K562 (cell line): ENCODE measurements around the gene ANAPC16. TPM values are rescaled to one million over a fixed set of nuclear protein-coding genes. Genes with fewer than 3 reads are reported as not detected.

Experiments
- ARID1B ChIP-seq: fragments of 450-650 bp; IDR thresholded peaks from 2 replicates; pipeline ENCODE4 v1.6.1; 2016; ENCODE audit warnings: antibody characterized with exemption, mild to moderate bottlenecking, inconsistent platforms
- ATF6 ChIP-seq: sonication (generic); formaldehyde crosslinking; IDR thresholded peaks from 2 replicates; pipeline ENCODE4 v1.4.0; 2020; ENCODE audit warnings: mild to moderate bottlenecking, missing genetic modification reagents
- C11orf30 ChIP-seq: fragments of 450-650 bp; IDR thresholded peaks from 2 replicates; pipeline ENCODE4 v1.6.1; 2016; ENCODE audit warnings: low read depth, mild to moderate bottlenecking
- DIDO1 ChIP-seq: fragments of 450-650 bp; IDR thresholded peaks from 2 replicates; pipeline ENCODE4 v1.6.1; 2016; ENCODE audit warnings: low read depth, missing biosample characterization, missing genetic modification characterization
- ETV1 ChIP-seq: fragments of 450-650 bp; conservative IDR thresholded peaks from 2 replicates; pipeline ENCODE4 v1.6.1; 2016; ENCODE audit warnings: missing genetic modification characterization, control low read depth, low read depth, missing compliant biosample characterization
- FOXM1 ChIP-seq, 2 experiments: fragments of 450-650 bp in 1 of 2; sonication (generic) in 1 of 2; formaldehyde crosslinking in 1 of 2; IDR thresholded peaks; 2 replicates each; pipeline versions ENCODE4 v1.6.1 to v1.9.0; 2017 to 2022; ENCODE audit warnings: low read depth in 2 of 2, mild to moderate bottlenecking in 2 of 2, missing genetic modification reagents in 1 of 2, moderate library complexity in 1 of 2
- FOXP1 ChIP-seq: sonication (generic); formaldehyde crosslinking; IDR thresholded peaks from 2 replicates; pipeline ENCODE4 v1.8.0; 2022; ENCODE audit warnings: mild to moderate bottlenecking, missing genetic modification reagents
- FUS ChIP-seq: fragments of 200-400 bp; formaldehyde crosslinking; optimal IDR thresholded peaks from 2 replicates; pipeline ENCODE3; 2017; ENCODE audit warnings: low read depth, low read length
- HLTF ChIP-seq: fragments of 450-650 bp; IDR thresholded peaks from 2 replicates; pipeline ENCODE4 v1.6.1; 2016
- MCM7 ChIP-seq, 2 experiments: fragments of 450-650 bp; IDR thresholded peaks; 2 replicates each; pipeline ENCODE4 v1.6.1; 2016 to 2018
- MLX ChIP-seq, 2 experiments: fragments of 450-650 bp in 1 of 2; sonication (generic) in 1 of 2; formaldehyde crosslinking; conservative IDR thresholded peaks; 2 replicates each; pipeline versions ENCODE4 v1.4.0 to v1.8.1; 2020 to 2022; ENCODE audit warnings: mild to moderate bottlenecking in 1 of 2, missing genetic modification reagents in 1 of 2
- MTA2 ChIP-seq: fragments of 450-650 bp; IDR thresholded peaks from 2 replicates; pipeline ENCODE4 v1.6.1; 2016; ENCODE audit warnings: low read depth
- POLR2AphosphoS5 ChIP-seq: IDR thresholded peaks from 2 replicates; pipeline ENCODE4 v1.6.1; 2011; ENCODE audit warnings: mild to moderate bottlenecking, low read depth, low read length, moderate library complexity; ENCODE audit not compliant: control insufficient read depth, insufficient read depth
- PYGO2 ChIP-seq: fragments of 450-650 bp; IDR thresholded peaks from 2 replicates; pipeline ENCODE4 v1.6.1; 2016; ENCODE audit warnings: mild to moderate bottlenecking, missing genetic modification characterization, moderate library complexity, missing compliant biosample characterization
- RFX5 ChIP-seq: IDR thresholded peaks from 2 replicates; pipeline ENCODE4 v1.6.1; 2011; ENCODE audit warnings: low read depth, mild to moderate bottlenecking, improper control_type of control experiment, low read length
- RUNX1 ChIP-seq: sonication (generic); IDR thresholded peaks from 2 replicates; pipeline ENCODE4 v1.6.1; 2016; ENCODE audit warnings: antibody characterized with exemption, low read depth
- ZNF12 ChIP-seq: sonication (generic); formaldehyde crosslinking; IDR thresholded peaks from 2 replicates; pipeline ENCODE4 v1.4.0; 2020; ENCODE audit warnings: mild to moderate bottlenecking, missing genetic modification reagents
- ZNF133 ChIP-seq: fragments of 250-450 bp; sonication (Bioruptor Pico); IDR thresholded peaks from 2 replicates; pipeline ENCODE4 v1.4.0; 2020; ENCODE audit warnings: mild to moderate bottlenecking
- ZNF274 ChIP-seq: IDR thresholded peaks from 2 replicates; pipeline ENCODE4 v1.6.1; 2011; ENCODE audit warnings: low read depth, mild to moderate bottlenecking, low read length, moderate library complexity, borderline replicate concordance
- ZNF696 ChIP-seq: fragments of 250-450 bp; sonication (Bioruptor Pico); conservative IDR thresholded peaks from 2 replicates; pipeline ENCODE4 v1.4.0; 2020; ENCODE audit warnings: mild to moderate bottlenecking, moderate library complexity
- polyA plus RNA-seq, 8 experiments: library from polyadenylated mRNA; depleted of rRNA in 4 of 8; stranded (reverse) in 5 of 8; unstranded in 3 of 8; fragments of >200 nt; fragmentation: Nextera tagmentation in 2 of 8; fragmentation: Illumina TruSeq in 1 of 8; extraction: Ambion mirVana in 2 of 8; extraction: Trizol in 1 of 8; gene quantifications; 2 replicates each; pipeline versions ENCODE4 v1.2.1 to v1.2.3, GENCODE V29; 2011 to 2014; ENCODE audit warnings: inconsistent platforms in 1 of 8, missing spikeins in 1 of 8
- total RNA-seq, 7 experiments: library from RNA; depleted of rRNA in 6 of 7; stranded (reverse); fragments of >200 nt in 6 of 7; fragmentation: Illumina TruSeq in 2 of 7; extraction: Trizol in 2 of 7; gene quantifications; 2 replicates each; pipeline versions ENCODE4 v1.2.1 to v1.2.3, GENCODE V29; 2011 to 2021; ENCODE audit warnings: low replicate concordance in 1 of 7
- TF ChIP-seq, protein P1 (sequence below): fragments of 250-450 bp; sonication (Bioruptor Pico); IDR thresholded peaks from 2 replicates; pipeline ENCODE4 v1.9.0; 2021; ENCODE audit warnings: mild to moderate bottlenecking, inconsistent platforms
- TF ChIP-seq, protein P2 (sequence below): sonication (generic); formaldehyde crosslinking; IDR thresholded peaks from 2 replicates; pipeline ENCODE4 v1.8.1; 2023; ENCODE audit warnings: mild to moderate bottlenecking, missing genetic modification reagents

Gene ANAPC16
- total and polyA plus RNA-seq, 9 of the 15 experiments (the other 6 are each of a cell fraction or from before 2014, with no cell fraction given), result 42.6 to 208 (median 108) TPM

DNA sequence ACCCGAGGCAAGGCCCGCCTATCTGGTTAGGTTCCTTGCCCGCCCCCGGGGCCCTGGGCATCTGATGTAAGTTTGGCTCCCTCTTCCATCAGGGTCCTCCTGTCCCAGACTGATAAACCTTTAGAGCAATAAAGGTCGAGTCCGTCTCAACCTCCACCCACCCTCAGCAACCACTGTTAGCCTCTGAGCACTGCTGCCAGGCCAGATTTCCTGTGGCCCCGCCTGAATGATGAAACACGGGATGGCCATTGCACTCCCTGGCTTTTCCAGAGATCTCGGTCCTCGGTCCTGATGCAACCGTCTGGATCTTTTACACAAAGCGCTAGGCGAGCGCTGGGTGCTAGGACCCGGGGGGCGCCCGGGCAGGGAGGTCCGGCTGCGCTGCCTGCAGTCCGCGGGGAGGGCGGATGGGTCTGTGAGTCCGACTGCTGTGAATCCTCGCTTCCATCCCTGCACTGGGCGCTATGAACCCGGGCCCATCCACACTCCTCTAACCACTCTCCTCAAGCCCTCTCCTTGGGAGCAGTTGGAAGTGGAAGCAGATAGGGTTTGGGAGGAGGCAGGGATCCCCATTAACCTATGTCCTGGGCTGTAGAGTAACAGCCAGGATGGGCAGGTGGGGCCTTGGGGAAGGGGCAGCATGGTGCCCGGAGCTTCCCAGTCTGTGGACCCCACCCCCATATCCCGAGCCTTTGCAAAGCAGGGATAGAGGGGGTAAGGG lies 57.0 kb downstream of the ANAPC16 start (continued):
- TF ChIP-seq, protein P1, sequence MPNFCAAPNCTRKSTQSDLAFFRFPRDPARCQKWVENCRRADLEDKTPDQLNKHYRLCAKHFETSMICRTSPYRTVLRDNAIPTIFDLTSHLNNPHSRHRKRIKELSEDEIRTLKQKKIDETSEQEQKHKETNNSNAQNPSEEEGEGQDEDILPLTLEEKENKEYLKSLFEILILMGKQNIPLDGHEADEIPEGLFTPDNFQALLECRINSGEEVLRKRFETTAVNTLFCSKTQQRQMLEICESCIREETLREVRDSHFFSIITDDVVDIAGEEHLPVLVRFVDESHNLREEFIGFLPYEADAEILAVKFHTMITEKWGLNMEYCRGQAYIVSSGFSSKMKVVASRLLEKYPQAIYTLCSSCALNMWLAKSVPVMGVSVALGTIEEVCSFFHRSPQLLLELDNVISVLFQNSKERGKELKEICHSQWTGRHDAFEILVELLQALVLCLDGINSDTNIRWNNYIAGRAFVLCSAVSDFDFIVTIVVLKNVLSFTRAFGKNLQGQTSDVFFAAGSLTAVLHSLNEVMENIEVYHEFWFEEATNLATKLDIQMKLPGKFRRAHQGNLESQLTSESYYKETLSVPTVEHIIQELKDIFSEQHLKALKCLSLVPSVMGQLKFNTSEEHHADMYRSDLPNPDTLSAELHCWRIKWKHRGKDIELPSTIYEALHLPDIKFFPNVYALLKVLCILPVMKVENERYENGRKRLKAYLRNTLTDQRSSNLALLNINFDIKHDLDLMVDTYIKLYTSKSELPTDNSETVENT (CRISPR knock-in tag), result no peak
- TF ChIP-seq ETV1, result peak; percentile 92
- no peak for TF ChIP-seq FOXM1 (IDR thresholded peaks at IDR 0.05; ENCODE audit: low read depth)
- TF ChIP-seq FOXM1 (CRISPR knock-in tag; IDR thresholded peaks at IDR 0.05; ENCODE audit: low read depth), result no peak; the same call in 1 of the 2 replicates
- TF ChIP-seq POLR2AphosphoS5, result peak; percentile 91
- TF ChIP-seq ZNF274, result no peak
- no peak for TF ChIP-seq FUS
- no peak for TF ChIP-seq DIDO1 (tag)
- TF ChIP-seq HLTF, result 0 out of 2 replicates have a peak, but pooled peaks have one; percentile 16
- 0 out of 2 replicates have a peak, but pooled peaks have one; percentile 54 for TF ChIP-seq ZNF12 (CRISPR knock-in tag)
- TF ChIP-seq MLX (CRISPR knock-in tag; conservative IDR thresholded peaks at IDR 0.05), result 0 out of 4 replicates have a peak, but pooled peaks of 1 of the 2 experiments have one; percentile 73
- TF ChIP-seq RFX5, result no peak
- TF ChIP-seq ZNF696 (CRISPR knock-in tag), result peak; percentile 69; the same call in 1 of the 2 replicates
- TF ChIP-seq RUNX1, result no peak; the same call in 1 of the 2 replicates
- no peak for TF ChIP-seq C11orf30
- no peak for TF ChIP-seq MTA2
- TF ChIP-seq, protein P2, sequence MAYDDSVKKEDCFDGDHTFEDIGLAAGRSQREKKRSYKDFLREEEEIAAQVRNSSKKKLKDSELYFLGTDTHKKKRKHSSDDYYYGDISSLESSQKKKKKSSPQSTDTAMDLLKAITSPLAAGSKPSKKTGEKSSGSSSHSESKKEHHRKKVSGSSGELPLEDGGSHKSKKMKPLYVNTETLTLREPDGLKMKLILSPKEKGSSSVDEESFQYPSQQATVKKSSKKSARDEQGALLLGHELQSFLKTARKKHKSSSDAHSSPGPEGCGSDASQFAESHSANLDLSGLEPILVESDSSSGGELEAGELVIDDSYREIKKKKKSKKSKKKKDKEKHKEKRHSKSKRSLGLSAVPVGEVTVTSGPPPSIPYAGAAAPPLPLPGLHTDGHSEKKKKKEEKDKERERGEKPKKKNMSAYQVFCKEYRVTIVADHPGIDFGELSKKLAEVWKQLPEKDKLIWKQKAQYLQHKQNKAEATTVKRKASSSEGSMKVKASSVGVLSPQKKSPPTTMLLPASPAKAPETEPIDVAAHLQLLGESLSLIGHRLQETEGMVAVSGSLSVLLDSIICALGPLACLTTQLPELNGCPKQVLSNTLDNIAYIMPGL (CRISPR knock-in tag), result no peak
- no peak for TF ChIP-seq MCM7 (IDR thresholded peaks at IDR 0.05)
- TF ChIP-seq ARID1B, result no peak
- TF ChIP-seq PYGO2 (tag), result 0 out of 2 replicates have a peak, but pooled peaks have one; percentile 37
- 0 out of 2 replicates have a peak, but pooled peaks have one; percentile 25 for TF ChIP-seq ZNF133 (CRISPR knock-in tag)
- 0 out of 2 replicates have a peak, but pooled peaks have one; percentile 89 for TF ChIP-seq ATF6 (CRISPR knock-in tag)
- TF ChIP-seq FOXP1, result peak; percentile 93
